ENCODE results near the gene MYCBPAP. TPM values are rescaled to one million over a fixed set of nuclear protein-coding genes. Genes with fewer than 3 reads are reported as not detected.
A peak's percentile ranks its signal among the peaks of the same experiment; 100 is the strongest.

MYCBPAP gene
- total RNA-seq, 1 donor from 2014 or later: 0.26 TPM

- H3K36me3 ChIP-seq (ENCODE audit: control insufficient read depth, insufficient read depth, low read length): peaks cover 6% of the 10 kb centered on the region
- FAIRE-seq (no peak), DNase-seq (ENCODE audit: low read depth) (peak; percentile 73)
- peak within 1 kb of the TSS; percentile 48 for H3K4me3 ChIP-seq (ENCODE audit: low read depth, low read length)
- peak; percentile 78 for TF ChIP-seq CTCF (IDR thresholded peaks at IDR 0.05; ENCODE audit: insufficient read depth, low read length, severe bottlenecking)
- H3K27me3 ChIP-seq (ENCODE audit: control insufficient read depth, insufficient read depth, low read length): no peaks in the 10 kb centered on the region
Observed at GRCh38 chr17:50478391-50479381, 29.6 kb upstream of the MYCBPAP start, which contains the start of gene RSAD1. Gene RSAD1, plus strand, starts transcription at chr17:50478860. Its CDS starts 25 bp downstream, at chr17:50478885.

DNA sequence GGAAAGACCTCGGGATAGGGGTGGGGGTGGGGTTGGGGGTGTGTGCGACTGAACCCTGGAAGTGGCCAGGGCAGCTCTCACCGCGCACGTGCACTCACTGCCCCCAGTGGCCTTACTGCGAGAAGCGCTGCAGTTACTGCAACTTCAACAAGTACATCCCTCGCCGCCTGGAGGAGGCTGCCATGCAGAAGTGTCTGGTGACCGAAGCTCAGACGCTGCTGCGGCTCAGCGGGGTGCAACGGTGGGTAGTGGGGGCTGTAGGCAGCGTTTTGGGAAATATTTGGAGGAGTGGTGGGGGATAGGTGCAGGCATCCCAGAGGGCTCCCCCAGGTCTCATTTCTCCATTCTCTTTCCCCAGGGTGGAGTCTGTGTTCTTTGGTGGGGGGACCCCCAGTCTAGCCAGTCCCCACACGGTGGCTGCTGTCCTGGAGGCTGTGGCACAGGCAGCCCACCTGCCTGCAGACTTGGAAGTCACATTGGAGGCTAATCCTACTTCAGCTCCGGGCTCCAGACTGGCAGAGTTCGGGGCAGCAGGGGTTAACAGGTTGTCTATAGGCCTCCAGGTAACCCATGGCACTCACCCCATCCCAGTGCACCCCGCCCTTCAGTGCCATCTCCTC, 28.6 kb upstream of the MYCBPAP start:
- H3K27me3 ChIP-seq (ENCODE audit: control insufficient read depth, insufficient read depth, low read length): no peaks in the 10 kb centered on the region
- peak overlapping the region; percentile 48 for H3K4me3 ChIP-seq (ENCODE audit: low read depth, low read length)
- peak; percentile 41 for DNase-seq (ENCODE audit: low read depth)
- TF ChIP-seq CTCF (IDR thresholded peaks at IDR 0.05; ENCODE audit: insufficient read depth, low read length, severe bottlenecking): peak; percentile 79
- peaks cover 11% of the 10 kb centered on the region for H3K36me3 ChIP-seq (ENCODE audit: control insufficient read depth, insufficient read depth, low read length)
- no peak for FAIRE-seq

DNA sequence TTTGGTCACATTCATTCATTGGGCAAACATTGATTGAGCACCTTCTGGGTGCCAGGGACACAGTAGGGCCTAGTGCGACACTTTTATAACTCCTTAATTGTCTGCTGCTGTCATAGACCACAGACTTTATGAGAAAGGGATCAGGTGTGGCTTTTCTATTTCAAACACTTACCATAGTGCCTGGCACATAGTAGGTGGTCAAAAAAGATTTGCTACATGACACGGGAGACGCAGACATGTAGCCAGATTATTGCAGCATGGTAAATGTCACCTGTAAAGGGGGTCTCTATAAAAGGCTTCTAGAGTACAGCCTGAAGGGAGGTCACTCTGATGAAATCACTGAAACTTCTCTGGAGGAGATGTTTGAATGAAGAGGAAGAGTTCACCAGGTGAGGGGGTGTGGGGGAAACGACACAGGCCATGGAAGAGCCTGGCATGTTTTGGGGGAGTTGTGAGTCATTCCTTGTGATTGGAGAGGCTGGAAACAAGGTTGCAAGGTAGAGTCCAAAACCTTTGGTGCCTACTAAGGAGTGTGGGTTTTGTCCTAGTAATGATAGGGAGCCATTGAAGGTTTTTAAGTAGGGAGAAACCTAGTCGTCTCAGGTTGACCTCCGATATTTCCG, 28.0 kb upstream of the MYCBPAP start:
- H3K4me3 ChIP-seq (ENCODE audit: low read depth, low read length): no peak overlapping the region
- TF ChIP-seq CTCF (IDR thresholded peaks at IDR 0.05; ENCODE audit: insufficient read depth, low read length, severe bottlenecking): no peak

DNA sequence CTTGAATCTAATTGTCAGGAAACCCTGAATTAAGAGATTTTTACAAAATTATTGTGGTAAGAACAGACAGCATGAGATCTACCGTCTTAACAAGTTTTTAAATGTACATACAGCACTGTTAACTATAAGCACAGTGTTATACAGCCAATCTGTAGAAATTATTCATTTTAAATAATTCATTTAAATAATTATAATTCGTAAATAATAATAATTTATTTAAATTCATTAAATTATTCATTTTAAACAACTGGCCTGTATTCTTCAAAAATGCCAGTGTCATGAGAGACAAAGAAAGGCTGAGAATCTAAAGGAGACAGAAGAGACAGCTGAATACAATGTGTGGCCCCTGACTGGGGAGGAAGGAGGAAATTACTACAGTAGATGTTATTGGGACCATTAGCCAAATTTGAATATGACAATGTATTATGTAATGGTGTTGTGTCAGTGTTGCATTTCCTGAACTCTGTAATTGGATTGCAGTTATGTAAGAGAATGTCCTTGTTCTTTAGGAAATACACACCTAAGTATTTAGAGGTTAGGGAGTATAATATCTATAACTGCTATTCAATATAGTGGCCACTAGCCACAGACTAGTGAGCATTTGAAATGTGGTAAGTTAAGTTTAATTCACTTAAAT, 27.3 kb upstream of the MYCBPAP start:
- Histone ChIP-seq H3K4me3 (ENCODE audit: low read depth, low read length) (no peak overlapping the region), H3K27me3 (ENCODE audit: control insufficient read depth, insufficient read depth, low read length) (no peaks in the 10 kb centered on the region), H3K36me3 (ENCODE audit: control insufficient read depth, insufficient read depth, low read length) (peaks cover 13% of the 10 kb centered on the region)
- FAIRE-seq: no peak
- DNase-seq (ENCODE audit: low read depth): peak; percentile 56
- TF ChIP-seq CTCF (IDR thresholded peaks at IDR 0.05; ENCODE audit: insufficient read depth, low read length, severe bottlenecking): no peak

More for the DNA sequence above, 28.0 kb upstream of the MYCBPAP start:
- no peaks in the 10 kb centered on the region for H3K27me3 ChIP-seq (ENCODE audit: control insufficient read depth, insufficient read depth, low read length)
- DNase-seq (ENCODE audit: low read depth): no peak
- H3K36me3 ChIP-seq (ENCODE audit: control insufficient read depth, insufficient read depth, low read length): peaks cover 13% of the 10 kb centered on the region
- no peak for FAIRE-seq

GRCh38 chr17:50481648-50482047, 26.6 kb upstream of the MYCBPAP start:
- DNase-seq (ENCODE audit: low read depth) (no peak), FAIRE-seq (no peak)
- peaks cover 13% of the 10 kb centered on the region for H3K36me3 ChIP-seq (ENCODE audit: control insufficient read depth, insufficient read depth, low read length)
- no peak overlapping the region for H3K4me3 ChIP-seq (ENCODE audit: low read depth, low read length)
- TF ChIP-seq CTCF (IDR thresholded peaks at IDR 0.05; ENCODE audit: insufficient read depth, low read length, severe bottlenecking): no peak
- H3K27me3 ChIP-seq (ENCODE audit: control insufficient read depth, insufficient read depth, low read length): no peaks in the 10 kb centered on the region
